ENCODE measurements around the gene C17orf114.

C17orf114 gene

DNA sequence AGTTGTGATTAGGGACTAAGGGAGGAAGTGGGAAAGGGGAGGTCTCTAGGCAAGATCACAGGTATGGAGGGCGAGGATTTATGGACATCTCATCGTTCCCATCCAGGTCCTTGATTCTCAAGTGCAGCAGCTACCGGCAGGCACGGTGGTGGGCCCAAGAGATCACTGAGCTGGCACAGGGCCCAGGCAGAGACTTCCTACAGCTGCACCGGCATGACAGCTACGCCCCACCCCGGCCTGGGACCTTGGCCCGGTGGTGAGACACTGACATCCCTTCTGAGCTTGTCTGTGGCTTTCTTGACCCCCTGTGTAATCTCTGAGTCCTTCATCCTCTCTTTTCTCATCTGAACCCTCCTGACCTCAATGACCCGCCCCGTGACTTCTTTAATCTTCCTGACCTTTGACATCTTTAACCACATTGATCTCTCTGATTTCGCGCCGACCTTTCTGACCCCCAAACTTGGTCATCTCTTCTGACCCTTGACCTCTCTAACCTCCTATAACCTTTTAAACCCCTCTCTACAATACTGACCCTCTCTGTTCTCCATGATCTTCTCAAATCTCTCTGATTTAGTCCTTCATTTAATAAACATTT, 8.7 kb upstream of the C17orf114 start:
- Mint-ChIP-seq H3K4me1 (ENCODE audit: low read depth) (peaks cover 39% of the 10 kb centered on the region), H3K27ac (no peak overlapping the region), H3K27me3 (peaks cover 13% of the 10 kb centered on the region), H3K9me3 (no peaks in the 10 kb centered on the region), H3K36me3 (ENCODE audit: low read depth) (peaks cover 74% of the 10 kb centered on the region), H3K4me3 (no peak overlapping the region)
- intact Hi-C loops (cut with micrococcal nuclease), result no loop called here

DNA sequence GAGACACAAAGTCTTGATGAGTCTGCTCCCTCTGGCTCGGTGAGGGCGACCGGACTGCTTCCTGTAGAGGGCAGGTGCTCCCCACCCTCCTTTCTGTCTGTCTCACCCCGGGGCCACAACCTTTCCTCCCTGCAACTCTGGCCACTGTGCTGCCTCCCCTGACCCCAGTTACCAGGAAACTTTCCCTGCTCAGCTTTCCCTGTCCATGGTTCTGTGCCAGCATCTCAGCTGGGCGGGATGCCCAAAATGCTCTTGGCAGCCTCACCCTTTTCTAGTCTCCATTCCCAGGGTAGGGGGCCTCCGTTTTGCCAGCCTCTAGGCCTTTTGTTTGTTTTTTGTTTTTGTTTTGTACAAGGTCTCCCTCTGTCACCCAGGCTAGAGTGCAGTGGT, 6.2 kb upstream of the C17orf114 start:
- H3K27me3 Mint-ChIP-seq, result peaks cover 33% of the 10 kb centered on the region
- intact Hi-C loops (cut with micrococcal nuclease), result no loop called here
- H3K36me3 Mint-ChIP-seq (ENCODE audit: low read depth), result peaks cover 54% of the 10 kb centered on the region
- H3K27ac Mint-ChIP-seq, result no peak overlapping the region
- H3K9me3 Mint-ChIP-seq, result no peaks in the 10 kb centered on the region
- peaks cover 39% of the 10 kb centered on the region for H3K4me1 Mint-ChIP-seq (ENCODE audit: low read depth)
- H3K4me3 Mint-ChIP-seq, result peak overlapping the region; percentile 87

DNA sequence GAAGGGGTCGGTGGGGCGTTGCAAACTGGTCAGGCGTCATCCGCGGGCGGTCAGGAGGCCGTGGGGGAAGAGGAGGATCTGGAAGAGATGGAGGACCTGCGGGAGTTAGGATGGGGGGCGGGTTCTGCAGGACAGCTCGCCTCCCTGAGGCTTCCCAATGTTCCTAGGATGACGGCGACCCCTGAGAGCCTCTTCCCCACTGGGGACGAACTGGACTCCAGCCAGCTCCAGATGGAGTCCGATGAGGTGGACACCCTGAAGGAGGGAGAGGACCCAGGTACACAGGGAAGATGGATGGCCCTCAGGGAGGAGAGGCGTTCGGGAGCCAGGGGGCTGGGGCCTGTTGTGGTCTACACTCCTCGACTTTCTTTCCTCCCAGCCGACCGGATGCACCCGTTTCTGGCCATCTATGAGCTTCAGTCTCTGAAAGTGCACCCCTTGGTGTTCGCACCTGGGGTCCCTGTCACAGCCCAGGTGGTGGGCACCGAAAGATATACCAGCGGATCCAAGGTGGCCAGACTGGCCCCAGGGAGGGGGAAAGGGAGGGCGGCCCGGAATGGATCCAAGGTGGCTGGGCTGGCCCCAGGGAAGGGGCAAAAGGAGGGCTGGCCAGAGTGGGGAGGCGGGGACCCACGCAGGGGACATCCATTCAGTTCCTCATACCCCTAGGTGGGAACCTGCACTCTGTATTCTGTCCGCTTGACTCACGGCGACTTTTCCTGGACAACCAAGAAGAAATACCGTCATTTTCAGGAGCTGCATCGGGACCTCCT, 5.7 kb upstream of the C17orf114 start:
- H3K36me3 Mint-ChIP-seq (ENCODE audit: low read depth), result peaks cover 51% of the 10 kb centered on the region
- H3K9me3 Mint-ChIP-seq, result no peaks in the 10 kb centered on the region
- peak overlapping the region; percentile 72 for H3K27ac Mint-ChIP-seq
- peak overlapping the region; percentile 87 for H3K4me3 Mint-ChIP-seq
- H3K27me3 Mint-ChIP-seq, result peaks cover 34% of the 10 kb centered on the region
- peaks cover 39% of the 10 kb centered on the region for H3K4me1 Mint-ChIP-seq (ENCODE audit: low read depth)
- intact Hi-C loops (cut with micrococcal nuclease), result no loop called here

DNA sequence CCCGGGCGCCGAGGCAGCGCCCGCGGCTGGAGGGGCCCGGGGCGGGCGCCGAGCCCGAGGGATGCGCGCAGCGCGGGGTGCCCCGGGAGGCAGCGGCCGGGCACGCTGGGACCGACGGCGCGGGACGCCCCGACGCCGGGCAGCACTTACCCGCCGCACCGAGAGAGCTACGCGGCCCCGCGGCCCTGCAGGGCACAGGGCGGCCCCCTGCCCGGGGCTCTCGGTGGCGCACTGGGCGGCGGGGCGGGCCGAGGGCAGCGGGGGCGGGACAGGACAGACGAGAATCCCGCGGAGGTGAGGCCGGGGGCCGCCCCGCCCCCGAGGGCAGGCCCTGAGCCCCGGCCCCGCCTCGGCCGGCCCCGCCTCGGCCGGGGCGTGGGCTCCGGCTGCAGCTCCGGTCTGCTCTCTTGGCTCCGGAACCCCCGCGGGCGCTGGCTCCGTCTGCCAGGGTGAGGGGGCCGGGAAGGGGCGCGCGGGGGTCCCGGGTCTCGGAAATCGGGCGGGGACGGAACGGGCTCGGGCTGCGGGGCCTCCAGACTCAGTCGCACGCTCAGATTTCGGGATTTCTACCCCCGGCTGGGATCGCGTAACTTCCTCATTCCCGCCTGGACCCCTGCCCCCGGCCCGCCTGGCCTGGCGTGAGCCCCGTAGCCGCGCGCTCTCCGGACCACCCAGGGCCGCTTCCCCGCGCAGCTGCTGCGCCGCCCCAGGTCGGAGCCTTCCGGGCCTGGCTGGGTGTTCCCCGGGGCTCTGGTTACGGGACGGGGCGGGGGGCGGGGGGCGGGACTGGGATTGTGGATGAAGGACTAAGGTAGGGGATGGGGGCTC, 4.9 kb upstream of the C17orf114 start, which contains the start of gene PLD2:
Gene PLD2 (plus strand): TSS at position 376 of the 828 bp plus-strand sequence. CDS start 621 bp downstream, outside the sequence.
- Mint-ChIP-seq H3K27me3 (peaks cover 37% of the 10 kb centered on the region), H3K36me3 (ENCODE audit: low read depth) (peaks cover 46% of the 10 kb centered on the region), H3K4me3 (peak within 1 kb of the TSS; percentile 87), H3K9me3 (no peaks in the 10 kb centered on the region), H3K4me1 (ENCODE audit: low read depth) (peaks cover 35% of the 10 kb centered on the region), H3K27ac (peak within 1 kb of the TSS; percentile 72)
- intact Hi-C loops (cut with micrococcal nuclease), result no loop called here

DNA sequence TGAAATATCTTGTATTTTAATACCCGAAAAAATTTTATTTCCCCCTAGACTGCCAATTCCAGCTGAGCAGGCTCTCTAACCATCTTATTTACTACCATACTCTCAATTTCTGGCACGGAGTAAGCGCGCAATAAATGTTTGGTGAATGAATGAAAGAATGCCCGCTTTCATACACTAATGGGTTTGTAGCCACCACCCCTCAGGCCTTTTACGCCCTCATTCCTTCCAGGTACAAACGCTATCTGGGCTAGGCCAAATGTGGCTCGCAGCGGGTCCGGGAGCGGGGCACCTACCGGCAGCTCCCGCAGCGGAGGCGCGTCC, 4.3 kb upstream of the C17orf114 start:
- Mint-ChIP-seq H3K4me3 (peak overlapping the region; percentile 67), H3K36me3 (ENCODE audit: low read depth) (peaks cover 43% of the 10 kb centered on the region), H3K27ac (no peak overlapping the region), H3K27me3 (peaks cover 37% of the 10 kb centered on the region), H3K4me1 (ENCODE audit: low read depth) (peaks cover 35% of the 10 kb centered on the region), H3K9me3 (no peaks in the 10 kb centered on the region)
- intact Hi-C loops (cut with micrococcal nuclease), result no loop called here

DNA sequence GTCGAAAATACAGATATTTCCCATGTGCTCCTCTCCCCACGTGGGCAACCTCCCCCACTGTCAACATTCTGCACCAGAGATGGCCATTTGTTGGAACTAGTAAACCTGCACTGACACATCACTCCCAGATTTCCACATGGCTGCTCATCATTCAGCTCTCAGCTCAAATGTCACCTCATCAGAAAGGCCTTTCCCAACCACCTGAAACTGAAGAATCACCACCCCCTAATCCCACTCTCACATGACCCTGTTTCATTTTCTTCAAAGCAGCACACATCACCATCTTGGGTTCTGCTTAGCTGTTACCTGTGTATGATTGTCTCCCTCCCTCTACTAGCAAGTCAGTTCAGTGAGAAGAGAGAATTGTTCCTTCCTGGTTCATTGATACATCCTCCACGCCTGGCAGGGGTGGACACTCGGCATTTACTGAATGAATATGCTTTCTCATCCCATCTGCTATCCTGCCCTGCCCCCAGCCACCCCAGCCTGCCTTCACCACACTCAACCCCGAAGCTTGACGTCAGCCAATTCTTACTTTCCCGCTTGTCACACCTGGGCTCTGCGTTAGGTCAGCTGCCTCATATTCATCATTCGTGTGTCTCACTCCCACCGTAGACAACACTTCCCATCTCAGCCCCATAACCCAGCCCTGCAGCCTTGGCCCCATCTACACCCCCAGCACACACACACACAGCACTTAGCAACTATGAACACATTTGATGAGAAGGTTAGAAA, 1.5 kb downstream of the C17orf114 start:
- Mint-ChIP-seq H3K4me3 (no peak overlapping the region), H3K4me1 (ENCODE audit: low read depth) (peaks cover 12% of the 10 kb centered on the region), H3K36me3 (ENCODE audit: low read depth) (peaks cover 39% of the 10 kb centered on the region), H3K9me3 (no peaks in the 10 kb centered on the region), H3K27ac (no peak overlapping the region), H3K27me3 (peaks cover 24% of the 10 kb centered on the region)
- intact Hi-C loops (cut with micrococcal nuclease), result no loop called here

DNA sequence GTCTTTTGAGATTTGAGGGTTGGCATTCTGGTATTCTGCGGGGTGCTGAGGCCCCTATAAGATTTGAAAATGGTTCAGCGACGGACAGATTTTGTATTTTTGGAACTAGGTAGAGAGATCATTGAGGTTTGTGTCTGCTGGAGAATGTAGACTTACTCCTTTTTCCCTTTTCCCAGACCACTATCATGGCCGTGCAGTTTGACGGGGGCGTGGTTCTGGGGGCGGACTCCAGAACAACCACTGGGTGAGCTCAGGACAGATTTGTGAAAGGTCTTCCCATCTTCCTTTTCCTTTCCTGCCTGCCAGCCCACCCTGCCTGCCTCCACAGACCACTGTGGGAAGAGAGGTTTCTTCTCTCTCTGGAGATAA, 5.6 kb downstream of the C17orf114 start:
- peak overlapping the region; percentile 100 for H3K4me3 Mint-ChIP-seq
- peaks cover 39% of the 10 kb centered on the region for H3K36me3 Mint-ChIP-seq (ENCODE audit: low read depth)
- H3K9me3 Mint-ChIP-seq, result no peaks in the 10 kb centered on the region
- H3K27me3 Mint-ChIP-seq, result peaks cover 17% of the 10 kb centered on the region
- H3K4me1 Mint-ChIP-seq (ENCODE audit: low read depth), result peaks cover 12% of the 10 kb centered on the region
- intact Hi-C loops (cut with micrococcal nuclease), result loop anchor here (2.0 kb wide), 1 partner anchor 86 kb away; the partner anchor contains the start of gene ARRB2
- H3K27ac Mint-ChIP-seq, result peak overlapping the region; percentile 95

DNA sequence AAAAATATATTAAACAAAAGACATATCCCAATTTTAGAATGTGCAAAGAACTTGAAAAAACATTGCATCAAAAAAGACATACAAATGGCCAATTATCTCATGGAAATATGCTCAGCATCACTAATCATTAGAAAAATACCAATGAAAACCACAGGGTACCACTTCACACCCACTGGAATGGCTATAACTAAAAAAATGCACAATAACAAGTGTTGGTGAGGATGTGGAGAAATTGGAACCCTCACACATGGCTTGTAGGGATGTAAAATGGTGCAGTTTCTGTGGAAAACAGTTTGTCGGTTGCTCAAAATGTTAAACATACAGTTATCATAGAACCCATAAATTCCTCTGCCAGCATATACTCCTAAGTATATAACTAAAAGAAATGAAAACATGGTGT, 7.0 kb downstream of the C17orf114 start:
- intact Hi-C loops (cut with micrococcal nuclease), result no loop called here
- H3K27me3 Mint-ChIP-seq, result peaks cover 17% of the 10 kb centered on the region
- peaks cover 33% of the 10 kb centered on the region for H3K36me3 Mint-ChIP-seq (ENCODE audit: low read depth)
- no peaks in the 10 kb centered on the region for H3K9me3 Mint-ChIP-seq
- H3K4me1 Mint-ChIP-seq (ENCODE audit: low read depth), result peaks cover 23% of the 10 kb centered on the region
- peak overlapping the region; percentile 95 for H3K27ac Mint-ChIP-seq
- no peak overlapping the region for H3K4me3 Mint-ChIP-seq

DNA sequence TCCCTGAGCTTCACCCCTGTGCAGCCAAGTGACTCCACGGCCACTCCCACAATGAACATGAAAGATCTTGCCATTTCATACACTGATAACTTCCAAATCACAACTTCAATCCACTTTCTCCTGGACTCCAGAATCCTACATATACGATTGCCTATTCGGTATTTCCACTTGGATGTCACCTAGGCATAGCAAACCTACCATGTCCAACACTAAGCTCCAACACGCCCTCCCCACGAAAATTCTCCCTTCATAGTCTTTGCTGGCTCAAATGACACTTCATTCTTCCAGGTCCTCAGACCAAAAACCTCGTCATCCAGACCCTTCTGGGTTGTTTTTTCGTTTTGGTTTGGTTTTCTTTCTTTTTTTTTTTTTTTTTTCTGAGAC, 11.4 kb downstream of the C17orf114 start:
- Mint-ChIP-seq H3K4me3 (peak overlapping the region; percentile 84), H3K27ac (peak overlapping the region; percentile 94), H3K9me3 (no peaks in the 10 kb centered on the region), H3K36me3 (ENCODE audit: low read depth) (peaks cover 13% of the 10 kb centered on the region), H3K4me1 (ENCODE audit: low read depth) (peaks cover 52% of the 10 kb centered on the region), H3K27me3 (peaks cover 36% of the 10 kb centered on the region)
- intact Hi-C loops (cut with micrococcal nuclease), result loop anchor here (2.0 kb wide), 1 partner anchor 98 kb away; no protein-coding TSS in a partner anchor

DNA sequence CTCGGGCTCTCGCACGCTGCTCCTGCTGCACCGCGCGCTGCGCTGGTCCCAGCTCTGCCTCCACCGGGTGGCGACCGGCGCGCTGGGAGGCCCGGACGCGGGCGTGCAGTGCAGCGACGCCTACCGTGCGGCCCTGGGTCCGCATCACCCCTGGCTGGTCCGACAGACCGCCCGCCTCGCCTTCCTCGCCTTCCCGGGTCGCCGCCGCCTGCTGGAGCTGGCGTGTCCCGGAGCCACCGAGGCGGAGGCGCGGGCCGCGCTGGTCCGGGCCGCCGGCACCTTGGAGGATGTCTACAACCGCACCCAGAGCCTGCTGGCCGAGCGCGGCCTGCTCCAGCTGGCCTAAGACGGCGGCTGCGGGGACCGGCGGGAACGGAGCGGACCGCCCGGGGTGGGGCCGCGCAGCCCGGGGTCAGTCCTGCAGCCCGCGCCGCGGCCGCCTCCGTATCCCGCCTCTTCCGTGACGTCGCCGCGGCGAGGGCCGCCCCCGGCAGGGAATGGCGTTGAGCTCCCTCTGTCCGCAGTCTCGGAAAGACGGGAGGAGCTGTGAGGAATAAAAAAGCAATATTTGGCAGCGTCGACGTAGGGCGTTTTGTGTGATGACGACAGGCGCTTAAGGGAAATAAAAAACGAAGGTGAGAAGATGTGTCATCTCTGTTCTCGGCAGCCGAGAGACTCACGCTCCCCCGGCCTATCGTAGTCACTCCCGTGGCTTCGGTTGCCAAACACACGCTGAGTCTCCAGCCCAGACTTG, 12.0 kb downstream of the C17orf114 start:
- H3K36me3 Mint-ChIP-seq (ENCODE audit: low read depth), result peaks cover 13% of the 10 kb centered on the region
- peaks cover 42% of the 10 kb centered on the region for H3K27me3 Mint-ChIP-seq
- H3K27ac Mint-ChIP-seq, result peak overlapping the region; percentile 94
- H3K4me3 Mint-ChIP-seq, result peak overlapping the region; percentile 84
- H3K4me1 Mint-ChIP-seq (ENCODE audit: low read depth), result peaks cover 57% of the 10 kb centered on the region
- intact Hi-C loops (cut with micrococcal nuclease), result loop anchor here (2.0 to 5.0 kb wide), 2 partner anchors 58 to 99 kb away; partner anchors contain the start of gene MED11
- H3K9me3 Mint-ChIP-seq, result no peaks in the 10 kb centered on the region

DNA sequence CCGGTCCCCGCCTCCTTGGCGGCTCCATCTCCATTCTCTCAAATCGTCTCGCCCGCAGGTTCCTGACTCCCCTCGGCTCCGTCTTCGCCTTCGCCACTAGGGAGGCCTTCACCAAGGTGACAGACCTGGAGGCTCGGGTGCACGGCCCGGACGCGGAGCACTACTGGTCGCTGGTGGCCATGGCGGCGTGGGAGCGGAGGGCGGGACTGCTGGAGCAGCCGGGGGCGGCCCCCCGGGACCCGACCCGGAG, 12.5 kb downstream of the C17orf114 start:
- Mint-ChIP-seq H3K27ac (peak overlapping the region; percentile 94), H3K4me3 (peak overlapping the region; percentile 84), H3K9me3 (no peaks in the 10 kb centered on the region), H3K4me1 (ENCODE audit: low read depth) (peaks cover 58% of the 10 kb centered on the region), H3K36me3 (ENCODE audit: low read depth) (peaks cover 13% of the 10 kb centered on the region), H3K27me3 (peaks cover 47% of the 10 kb centered on the region)
- intact Hi-C loops (cut with micrococcal nuclease), result loop anchor here (5.0 kb wide), 1 partner anchor 57 kb away; the partner anchor contains the start of gene MED11

DNA sequence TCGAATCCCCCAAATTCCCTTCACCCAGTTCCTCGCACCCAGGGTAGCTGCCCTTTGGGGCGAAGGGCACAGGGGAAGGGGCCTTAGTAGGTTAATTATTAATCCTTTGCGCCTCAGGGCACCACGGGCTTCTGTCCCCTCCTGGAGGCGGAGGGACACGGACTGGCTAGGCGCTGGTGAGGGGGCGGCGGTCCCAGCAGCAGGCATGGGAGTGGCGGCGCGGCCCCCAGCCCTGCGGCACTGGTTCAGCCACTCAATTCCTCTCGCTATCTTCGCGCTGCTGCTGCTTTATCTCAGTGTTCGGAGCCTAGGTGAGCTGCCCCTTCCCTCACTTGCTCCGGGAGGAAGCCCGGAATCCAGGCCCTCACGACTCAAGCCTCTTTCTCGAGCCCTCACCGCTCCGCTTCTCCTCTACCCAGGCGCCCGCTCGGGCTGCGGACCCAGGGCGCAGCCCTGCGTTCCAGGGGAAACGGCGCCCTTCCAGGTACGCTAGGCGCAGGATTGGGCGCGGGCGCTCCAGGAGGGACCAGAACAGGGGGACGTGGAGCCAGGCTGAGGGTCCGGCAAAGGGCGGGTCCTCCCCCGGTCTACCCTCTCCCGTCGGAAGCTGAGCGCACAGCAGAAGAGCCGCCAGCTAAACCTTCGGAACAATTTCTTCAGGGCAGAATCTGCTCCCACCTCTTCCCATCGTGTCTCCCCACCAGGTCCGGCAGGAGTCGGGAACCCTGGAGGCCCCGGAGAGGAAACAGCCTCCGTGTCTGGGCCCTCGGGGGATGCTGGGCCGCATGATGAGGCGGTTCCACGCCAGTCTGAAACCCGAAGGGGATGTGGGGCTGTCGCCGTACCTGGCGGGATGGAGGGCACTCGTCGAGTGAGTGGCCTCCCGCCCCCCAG, 13.1 kb downstream of the C17orf114 start, which contains the start of gene GLTPD2:
Gene GLTPD2 (plus strand): TSS at position 158 of the 894 bp plus-strand sequence. CDS start 48 bp downstream, at position 206.
- H3K27ac Mint-ChIP-seq, result peak within 1 kb of the TSS; percentile 94

More for the DNA sequence above, 13.1 kb downstream of the C17orf114 start, which contains the start of gene GLTPD2:
- Mint-ChIP-seq H3K36me3 (ENCODE audit: low read depth) (peaks cover 13% of the 10 kb centered on the region), H3K27me3 (peaks cover 51% of the 10 kb centered on the region), H3K4me3 (peak within 1 kb of the TSS; percentile 84), H3K9me3 (no peaks in the 10 kb centered on the region), H3K4me1 (ENCODE audit: low read depth) (peaks cover 58% of the 10 kb centered on the region)
- intact Hi-C loops (cut with micrococcal nuclease), result loop anchor here (5.0 kb wide), 1 partner anchor 57 kb away; the partner anchor contains the start of gene MED11

Measured in dendritic cell treated with granulocyte-macrophage colony-stimulating factor and Interleukin-4, amounts not matched to agents 40 ng/mL and 50 ng/mL, for 4 days (primary cell).